Colonic mucosa (tissue), 4 donors: ENCODE results near the gene CBLC. TPM values are rescaled to one million over a fixed set of nuclear protein-coding genes. Genes with fewer than 3 reads are reported as not detected.

Source experiments
- DNase-seq: peaks from one replicate; pipeline ENCODE4 v3.0.0-alpha.2; 2020
- H3K27ac ChIP-seq: fragments of 200-600 bp; one replicate; pipeline ENCODE4 v1.8.0; 2021
- H3K27me3 ChIP-seq: fragments of 200-600 bp; one replicate; pipeline ENCODE4 v1.8.0; 2021
- H3K36me3 ChIP-seq: fragments of 200-600 bp; one replicate; pipeline ENCODE4 v1.8.0; 2021
- H3K4me1 ChIP-seq: fragments of 200-600 bp; one replicate; pipeline ENCODE4 v1.8.0; 2021; ENCODE audit warnings: mild to moderate bottlenecking
- H3K4me3 ChIP-seq: fragments of 200-600 bp; one replicate; pipeline ENCODE4 v1.8.0; 2021
- H3K9ac ChIP-seq, 2 donors: one replicate each; pipeline ENCODE4 v1.7.0; 2013; ENCODE audit warnings: control low read depth in 2 of 2, low read depth in 2 of 2, low read length in 2 of 2
- H3K9me3 ChIP-seq: fragments of 200-600 bp; one replicate; pipeline ENCODE4 v1.8.0; 2021
- intact Hi-C: fragments of 100-400 bp; cut with DNase I; formaldehyde crosslinking; loops from one replicate; pipeline ENCODE4 v1.14.1; 2022
- total RNA-seq, 2 donors: library from RNA; stranded (reverse); fragmentation: NEBNext Ultra II Directional in 1 of 2; extraction: Animal tissue kit (Norgen Biotek cat#: 25700) in 1 of 2; gene quantifications; one replicate each; pipeline ENCODE4 v1.2.1, GENCODE V29; 2021
- TF ChIP-seq, protein P1 (sequence below): fragments of 200-600 bp; IDR thresholded peaks from one replicate; pipeline ENCODE4 v1.8.0; 2022; ENCODE audit warnings: antibody characterized with exemption, mild to moderate bottlenecking
- donor health status: healthy.
- donor health status: DM: no; HTN: no; CAD: no.
- donor health status: DM: no; HTN: no; CAD: no.

Gene CBLC
- total RNA-seq, 2 donors from 2014 or later: 65.6 to 78.0 TPM

GRCh38 chr19:44738603-44739558, 38.8 kb upstream of the CBLC start:
- Histone ChIP-seq H3K27me3 (no peaks in the 10 kb centered on the region), H3K9ac (peak overlapping the region in 1 of 2 donors; percentile 30), H3K27ac (no peak overlapping the region), H3K4me3 (no peak overlapping the region), H3K9me3 (no peaks in the 10 kb centered on the region), H3K36me3 (no peaks in the 10 kb centered on the region), H3K4me1 (peaks cover 29% of the 10 kb centered on the region)
- TF ChIP-seq, protein P1, sequence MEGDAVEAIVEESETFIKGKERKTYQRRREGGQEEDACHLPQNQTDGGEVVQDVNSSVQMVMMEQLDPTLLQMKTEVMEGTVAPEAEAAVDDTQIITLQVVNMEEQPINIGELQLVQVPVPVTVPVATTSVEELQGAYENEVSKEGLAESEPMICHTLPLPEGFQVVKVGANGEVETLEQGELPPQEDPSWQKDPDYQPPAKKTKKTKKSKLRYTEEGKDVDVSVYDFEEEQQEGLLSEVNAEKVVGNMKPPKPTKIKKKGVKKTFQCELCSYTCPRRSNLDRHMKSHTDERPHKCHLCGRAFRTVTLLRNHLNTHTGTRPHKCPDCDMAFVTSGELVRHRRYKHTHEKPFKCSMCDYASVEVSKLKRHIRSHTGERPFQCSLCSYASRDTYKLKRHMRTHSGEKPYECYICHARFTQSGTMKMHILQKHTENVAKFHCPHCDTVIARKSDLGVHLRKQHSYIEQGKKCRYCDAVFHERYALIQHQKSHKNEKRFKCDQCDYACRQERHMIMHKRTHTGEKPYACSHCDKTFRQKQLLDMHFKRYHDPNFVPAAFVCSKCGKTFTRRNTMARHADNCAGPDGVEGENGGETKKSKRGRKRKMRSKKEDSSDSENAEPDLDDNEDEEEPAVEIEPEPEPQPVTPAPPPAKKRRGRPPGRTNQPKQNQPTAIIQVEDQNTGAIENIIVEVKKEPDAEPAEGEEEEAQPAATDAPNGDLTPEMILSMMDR: no peak
- peak; percentile 68 for DNase-seq
- intact Hi-C loops: no loop called here

DNA sequence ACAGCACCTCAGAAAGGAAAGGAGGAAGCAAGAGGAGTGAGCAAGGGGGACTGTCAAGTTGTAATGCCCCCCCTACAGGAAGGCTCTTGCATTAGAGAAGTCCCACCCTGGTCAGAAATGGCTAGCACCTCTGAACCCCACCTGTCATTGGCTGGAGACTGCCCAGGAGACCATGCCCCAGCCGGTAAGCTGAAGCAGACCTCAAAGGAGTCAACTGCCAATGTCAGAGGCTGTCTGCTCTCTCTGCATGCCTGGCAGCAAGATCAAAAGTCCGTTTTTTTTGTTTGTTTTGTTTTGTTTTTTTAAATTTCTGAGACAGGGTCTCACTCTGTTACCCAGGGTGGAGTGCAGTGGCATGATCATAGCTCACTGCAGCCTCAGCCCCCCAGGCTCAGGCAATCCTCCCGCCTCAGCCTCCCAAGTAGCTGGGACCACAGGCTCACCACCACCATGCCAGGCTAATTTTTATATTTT, 37.3 kb upstream of the CBLC start:
- no peaks in the 10 kb centered on the region for H3K27me3 ChIP-seq
- TF ChIP-seq, protein P1: no peak
- H3K4me3 ChIP-seq: no peak overlapping the region
- peak; percentile 34 for DNase-seq
- intact Hi-C loops: no loop called here
- no peaks in the 10 kb centered on the region for H3K36me3 ChIP-seq
- H3K9me3 ChIP-seq: no peaks in the 10 kb centered on the region
- peak overlapping the region; percentile 24 to 46 for H3K9ac ChIP-seq
- peak overlapping the region; percentile 99 for H3K27ac ChIP-seq
- peaks cover 36% of the 10 kb centered on the region for H3K4me1 ChIP-seq

GRCh38 chr19:44741258-44741731, 36.4 kb upstream of the CBLC start:
- H3K9ac ChIP-seq: peak overlapping the region in 1 of 2 donors; percentile 91
- peak overlapping the region; percentile 99 for H3K27ac ChIP-seq
- peak; percentile 57 for DNase-seq
- TF ChIP-seq, protein P1: no peak
- H3K36me3 ChIP-seq: no peaks in the 10 kb centered on the region
- H3K4me3 ChIP-seq: no peak overlapping the region
- H3K4me1 ChIP-seq: peaks cover 36% of the 10 kb centered on the region
- intact Hi-C loops: no loop called here
- H3K27me3 ChIP-seq: no peaks in the 10 kb centered on the region
- no peaks in the 10 kb centered on the region for H3K9me3 ChIP-seq

GRCh38 chr19:44741841-44742329, 35.8 kb upstream of the CBLC start:
- intact Hi-C loops: no loop called here
- no peaks in the 10 kb centered on the region for H3K36me3 ChIP-seq

More at GRCh38 chr19:44741841-44742329, 35.8 kb upstream of the CBLC start:
- Histone ChIP-seq H3K9me3 (no peaks in the 10 kb centered on the region), H3K27me3 (no peaks in the 10 kb centered on the region), H3K4me3 (no peak overlapping the region), H3K4me1 (peaks cover 36% of the 10 kb centered on the region), H3K27ac (peak overlapping the region; percentile 99), H3K9ac (peak overlapping the region; percentile 70 to 91)
- DNase-seq: peak; percentile 99
- TF ChIP-seq, protein P1: no peak
